Esophagus muscularis mucosa (tissue), 4 donors: Measurements from ENCODE around the gene MYADML2. TPM values are rescaled to one million over a fixed set of nuclear protein-coding genes. Genes with fewer than 3 reads are reported as not detected.

Experiments
- DNase-seq: peaks from one replicate; pipeline ENCODE4 v3.0.0-alpha.2; 2017; ENCODE audit errors: extremely low spot score
- H3K27ac ChIP-seq, 4 donors: fragments of 200-600 bp; sonication (generic); replicated peaks in 1 of 4; 1 replicate in 3 of 4; 2 replicates in 1 of 4; pipeline ENCODE4 v1.5.1; 2016 to 2019; ENCODE audit warnings: mild to moderate bottlenecking in 1 of 4
- H3K27me3 ChIP-seq, 4 donors: fragments of 200-600 bp; sonication (generic); one replicate each; pipeline versions ENCODE4 v1.5.1 to v1.6.0; 2016 to 2019
- H3K36me3 ChIP-seq, 4 donors: fragments of 200-600 bp; sonication (generic); one replicate each; pipeline ENCODE4 v1.5.1; 2016 to 2019
- H3K4me1 ChIP-seq, 4 donors: fragments of 200-600 bp; sonication (generic); one replicate each; pipeline ENCODE4 v1.5.1; 2016 to 2019
- H3K4me3 ChIP-seq, 4 donors: fragments of 200-600 bp; sonication (generic); 1 replicate in 2 of 4; 2 replicates in 2 of 4; pipeline ENCODE4 v1.5.1; 2016 to 2019; ENCODE audit warnings: mild to moderate bottlenecking in 4 of 4, moderate library complexity in 1 of 4
- H3K9me3 ChIP-seq, 4 donors: fragments of 200-600 bp; sonication (generic); 1 replicate in 3 of 4; 2 replicates in 1 of 4; pipeline ENCODE4 v1.5.1; 2016 to 2019
- EP300 ChIP-seq: sonication (generic); formaldehyde crosslinking; IDR thresholded peaks from one replicate; pipeline ENCODE4 v1.6.1; 2017; ENCODE audit warnings: antibody characterized with exemption
- POLR2A ChIP-seq: fragments of 450-650 bp; IDR thresholded peaks from one replicate; pipeline ENCODE4 v1.6.1; 2017; ENCODE audit warnings: antibody characterized with exemption, moderate library complexity, mild to moderate bottlenecking, low read depth
- POLR2AphosphoS5 ChIP-seq, 2 donors: sonication (generic); formaldehyde crosslinking; IDR thresholded peaks; one replicate each; pipeline ENCODE4 v1.6.1; 2017; ENCODE audit warnings: antibody characterized with exemption in 2 of 2
- WGBS: methylation state at CpG from one replicate; pipeline ENCODE4 v1.1.5; 2018; 5-methylcytosine and 5-hydroxymethylcytosine counted together
- intact Hi-C: fragments of 100-400 bp; cut with DNase I; formaldehyde crosslinking; loops from one replicate; pipeline ENCODE4 v1.15.1; 2023
- total RNA-seq, 4 donors: library from RNA; depleted of rRNA; stranded (reverse); fragments of >200 nt; gene quantifications; one replicate each; pipeline versions ENCODE4 v1.1.0 to v1.2.1, GENCODE V29; 2016
- TF ChIP-seq, protein P1 (sequence below), 3 experiments: fragments of 200-600 bp in 2 of 3; fragments of 450-650 bp in 1 of 3; sonication (generic) in 2 of 3; IDR thresholded peaks; one replicate each; pipeline ENCODE4 v1.5.1; 2017 to 2019; ENCODE audit warnings: antibody characterized with exemption in 3 of 3, mild to moderate bottlenecking in 2 of 3, moderate library complexity in 1 of 3

The MYADML2 gene
- total RNA-seq, 4 donors from 2014 or later: not detected

DNA sequence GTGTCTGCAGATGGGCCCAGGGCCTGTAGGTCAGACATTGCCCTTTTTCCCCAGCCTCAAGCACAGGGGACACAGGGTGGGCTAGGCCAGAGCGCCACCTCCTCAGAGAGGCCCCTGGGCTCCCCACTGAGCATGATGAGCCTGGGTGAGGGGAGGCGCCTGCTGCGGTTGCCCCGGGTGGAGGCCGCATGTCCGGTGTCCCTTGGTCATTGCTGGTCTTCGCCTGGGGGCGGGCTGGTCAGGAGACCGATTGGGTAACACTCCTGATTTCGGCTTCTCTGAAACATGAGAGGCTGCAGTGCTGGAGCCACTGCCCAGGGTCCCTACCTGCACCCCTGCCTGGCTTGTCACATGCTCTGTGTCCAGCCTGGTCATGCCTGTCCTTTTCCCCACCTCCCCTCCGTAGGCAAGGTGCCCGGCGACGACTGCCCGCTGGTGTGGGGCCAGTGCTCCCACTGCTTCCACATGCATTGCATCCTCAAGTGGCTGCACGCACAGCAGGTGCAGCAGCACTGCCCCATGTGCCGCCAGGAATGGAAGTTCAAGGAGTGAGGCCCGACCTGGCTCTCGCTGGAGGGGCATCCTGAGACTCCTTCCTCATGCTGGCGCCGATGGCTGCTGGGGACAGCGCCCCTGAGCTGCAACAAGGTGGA, 47.4 kb downstream of the MYADML2 start:
- WGBS: 98% methylated on average over 5 of the region's 22 CpGs
- DNase-seq: no peak
- TF ChIP-seq EP300 (no peak), POLR2AphosphoS5 (IDR thresholded peaks at IDR 0.05) (no peak), POLR2A (no peak)
- TF ChIP-seq, protein P1, sequence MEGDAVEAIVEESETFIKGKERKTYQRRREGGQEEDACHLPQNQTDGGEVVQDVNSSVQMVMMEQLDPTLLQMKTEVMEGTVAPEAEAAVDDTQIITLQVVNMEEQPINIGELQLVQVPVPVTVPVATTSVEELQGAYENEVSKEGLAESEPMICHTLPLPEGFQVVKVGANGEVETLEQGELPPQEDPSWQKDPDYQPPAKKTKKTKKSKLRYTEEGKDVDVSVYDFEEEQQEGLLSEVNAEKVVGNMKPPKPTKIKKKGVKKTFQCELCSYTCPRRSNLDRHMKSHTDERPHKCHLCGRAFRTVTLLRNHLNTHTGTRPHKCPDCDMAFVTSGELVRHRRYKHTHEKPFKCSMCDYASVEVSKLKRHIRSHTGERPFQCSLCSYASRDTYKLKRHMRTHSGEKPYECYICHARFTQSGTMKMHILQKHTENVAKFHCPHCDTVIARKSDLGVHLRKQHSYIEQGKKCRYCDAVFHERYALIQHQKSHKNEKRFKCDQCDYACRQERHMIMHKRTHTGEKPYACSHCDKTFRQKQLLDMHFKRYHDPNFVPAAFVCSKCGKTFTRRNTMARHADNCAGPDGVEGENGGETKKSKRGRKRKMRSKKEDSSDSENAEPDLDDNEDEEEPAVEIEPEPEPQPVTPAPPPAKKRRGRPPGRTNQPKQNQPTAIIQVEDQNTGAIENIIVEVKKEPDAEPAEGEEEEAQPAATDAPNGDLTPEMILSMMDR (IDR thresholded peaks at IDR 0.05): no peak

DNA sequence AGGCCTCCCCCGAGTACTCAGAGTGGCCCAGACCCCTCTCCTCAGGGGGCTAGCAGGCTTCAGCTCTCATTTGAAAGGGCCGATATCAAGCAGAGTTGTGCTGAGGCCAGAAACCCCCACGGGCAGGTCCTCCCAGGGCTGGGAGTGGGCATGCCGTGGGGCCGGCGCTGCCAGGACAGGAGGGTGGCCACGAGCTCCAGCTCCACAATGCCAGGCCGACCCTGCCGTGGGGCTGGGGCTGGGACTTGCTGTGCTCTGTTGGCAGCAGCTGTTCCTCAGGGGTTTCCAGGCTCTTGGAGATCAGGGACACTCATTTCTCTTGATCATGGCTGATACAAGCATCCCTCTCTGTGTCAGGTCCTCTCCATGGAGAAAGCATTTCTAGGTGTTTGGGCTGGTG, 48.1 kb downstream of the MYADML2 start:
- intact Hi-C loops: loop anchor here (5.0 kb wide), 1 partner anchor 47 kb away; no protein-coding TSS in a partner anchor
- H3K27ac ChIP-seq: no peak overlapping the region
- 100% methylated on average over 5 of the region's 9 CpGs for WGBS
- H3K4me1 ChIP-seq: peaks cover 8 to 18% (median 16%) of the 10 kb centered on the region in 4 donors
- no peak for DNase-seq
- no peak overlapping the region for H3K4me3 ChIP-seq
- peaks cover 35 to 72% (median 70%) of the 10 kb centered on the region in 4 donors for H3K36me3 ChIP-seq
- peaks cover 0 to 25% (median 8%) of the 10 kb centered on the region in 4 donors for H3K27me3 ChIP-seq
- no peak for TF ChIP-seq EP300
- no peak for TF ChIP-seq POLR2AphosphoS5 (IDR thresholded peaks at IDR 0.05)
- TF ChIP-seq, protein P1 (IDR thresholded peaks at IDR 0.05): no peak
- TF ChIP-seq POLR2A: no peak
- H3K9me3 ChIP-seq: no peaks in the 10 kb centered on the region

More for the DNA sequence above, 47.4 kb downstream of the MYADML2 start:
- Histone ChIP-seq H3K9me3 (no peaks in the 10 kb centered on the region), H3K36me3 (peaks cover 35 to 72% (median 67%) of the 10 kb centered on the region in 4 donors), H3K4me1 (peaks cover 8 to 18% (median 16%) of the 10 kb centered on the region in 4 donors), H3K4me3 (no peak overlapping the region), H3K27ac (no peak overlapping the region), H3K27me3 (peaks cover 0 to 25% (median 8%) of the 10 kb centered on the region in 4 donors)
- intact Hi-C loops: loop anchor here (5.0 kb wide), 1 partner anchor 47 kb away; no protein-coding TSS in a partner anchor

DNA sequence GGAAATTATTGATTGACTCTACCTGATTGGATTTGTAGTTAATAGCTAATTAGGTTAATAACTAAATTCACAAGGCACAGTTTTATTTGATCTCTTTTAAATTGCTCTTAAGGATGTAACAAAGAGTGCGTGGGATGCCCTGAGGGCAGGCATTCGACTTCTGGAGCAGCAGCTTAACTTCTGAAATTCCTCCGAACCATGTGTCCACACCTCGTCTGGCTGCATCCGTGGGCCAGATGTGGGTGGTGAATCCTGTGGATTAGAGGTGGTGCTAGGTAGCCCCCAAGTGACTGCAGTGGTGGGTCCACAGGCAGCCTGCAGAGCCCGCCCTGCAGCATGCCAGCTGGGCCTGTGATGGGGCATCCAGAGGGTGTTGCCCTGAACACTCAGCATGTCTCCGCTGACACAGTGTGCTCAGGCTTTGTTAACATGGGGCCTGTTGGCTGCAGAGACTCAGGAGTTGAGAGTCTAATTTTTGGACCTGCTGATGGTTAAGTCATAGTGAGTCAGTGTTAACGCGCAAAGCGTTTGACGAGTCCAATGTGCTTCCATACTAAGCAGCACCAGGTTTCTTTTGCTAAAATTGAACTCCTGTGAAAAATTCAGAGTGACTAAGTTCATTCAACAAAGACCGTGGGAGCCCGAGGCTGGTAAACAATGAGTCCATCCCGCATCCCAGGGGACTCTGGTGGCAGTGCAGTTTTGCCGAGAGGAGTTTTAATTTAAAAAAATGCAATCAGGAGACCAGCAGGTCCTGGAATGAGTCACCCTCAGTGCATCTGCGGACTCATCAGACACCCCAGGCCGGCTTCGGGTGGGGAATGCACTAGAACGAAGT, 48.8 kb downstream of the MYADML2 start:
- Histone ChIP-seq H3K27ac (no peak overlapping the region), H3K9me3 (no peaks in the 10 kb centered on the region), H3K4me3 (no peak overlapping the region), H3K36me3 (peaks cover 35 to 74% (median 71%) of the 10 kb centered on the region in 4 donors), H3K27me3 (peaks cover 0 to 24% (median 8%) of the 10 kb centered on the region in 4 donors), H3K4me1 (peaks cover 8 to 22% (median 16%) of the 10 kb centered on the region in 4 donors)
- TF ChIP-seq POLR2A: no peak
- no peak for DNase-seq
- intact Hi-C loops: loop anchor here (5.0 kb wide), 1 partner anchor 46 kb away; no protein-coding TSS in a partner anchor
- 82% methylated on average over 16 of the region's 19 CpGs for WGBS

DNA sequence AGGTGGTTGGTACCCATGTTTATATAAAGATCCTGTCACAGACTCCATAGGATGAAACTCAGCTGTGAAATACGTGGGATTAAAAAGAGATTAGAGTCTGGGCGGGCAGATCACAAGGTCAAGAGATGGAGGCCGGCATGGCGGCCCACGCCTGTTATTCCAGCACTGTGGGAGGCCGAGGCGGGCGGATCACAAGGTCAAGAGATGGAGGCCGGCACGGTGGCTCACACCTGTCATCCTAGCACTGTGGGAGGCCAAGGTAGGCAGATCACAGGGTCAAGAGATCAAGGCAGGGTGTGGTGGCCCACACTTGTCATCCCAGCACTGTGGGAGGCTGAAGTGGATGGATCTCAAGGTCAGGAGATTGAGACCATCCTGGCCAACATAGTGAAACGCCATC, 51.6 kb downstream of the MYADML2 start:
- peaks cover 35 to 70% (median 66%) of the 10 kb centered on the region in 4 donors for H3K36me3 ChIP-seq

More for the DNA sequence above, 51.6 kb downstream of the MYADML2 start:
- Histone ChIP-seq H3K4me1 (peaks cover 13 to 26% (median 18%) of the 10 kb centered on the region in 4 donors), H3K9me3 (no peaks in the 10 kb centered on the region), H3K27ac (no peak overlapping the region), H3K4me3 (no peak overlapping the region), H3K27me3 (no peaks in the 10 kb centered on the region)
- intact Hi-C loops: loop anchor here (5.0 kb wide), 1 partner anchor 43 kb away; no protein-coding TSS in a partner anchor
- TF ChIP-seq POLR2A (no peak), EP300 (no peak), POLR2AphosphoS5 (IDR thresholded peaks at IDR 0.05) (no peak)
- TF ChIP-seq, protein P1 (IDR thresholded peaks at IDR 0.05): no peak
- WGBS: 89% methylated on average over 11 of the region's 11 CpGs
- DNase-seq: no peak
